OCI-LY7 (cell line): ENCODE results near the gene KCNQ2. TPM values are rescaled to one million over a fixed set of nuclear protein-coding genes. Genes with fewer than 3 reads are reported as not detected.

ENCODE experiments used
- BruUV-seq: library from RNA; stranded (reverse); fragments of 400-500 nt; replicated peaks from 2 replicates; lab custom pipeline; 2021; lab: Mats Ljungman, UMichigan
- CTCF ChIA-PET: fragments of 300-600 bp; sonication (Branson Sonifier 250); formaldehyde crosslinking; loops from one replicate; lab custom pipeline; 2022; ENCODE audit warnings: antibody characterized with exemption; ENCODE audit not compliant: unreplicated experiment; lab: Charles Lee
- POLR2A ChIA-PET: fragments of 300-600 bp; sonication (Branson Sonifier 250); formaldehyde crosslinking; loops from one replicate; lab custom pipeline; 2022; ENCODE audit warnings: antibody characterized with exemption; lab: Charles Lee
- DNase-seq: peaks from one replicate; pipeline ENCODE4 v3.0.0-alpha.2; 2015; ENCODE audit warnings: low spot score
- H2AFZ ChIP-seq: fragments of 200-600 bp; sonication (generic), shearing (Covaris generic); 2 replicates; pipeline ENCODE4 v1.6.1; 2014; ENCODE audit warnings: mild to moderate bottlenecking, antibody characterized with exemption, low read length, moderate library complexity
- H3K27ac ChIP-seq: fragments of 200-600 bp; sonication (generic); 2 replicates; pipeline ENCODE4 v1.5.1; 2014; ENCODE audit warnings: mixed run types, low read depth, mild to moderate bottlenecking, moderate library complexity, low read length, inconsistent platforms; ENCODE audit not compliant: poor library complexity, severe bottlenecking
- H3K36me3 ChIP-seq: fragments of 200-600 bp; sonication (generic); 2 replicates; pipeline ENCODE4 v1.6.1; 2014; ENCODE audit warnings: mild to moderate bottlenecking, antibody characterized with exemption, low read length, moderate library complexity, mixed read lengths; ENCODE audit not compliant: insufficient read depth
- H3K4me1 ChIP-seq: fragments of 200-600 bp; sonication (generic); 2 replicates; pipeline ENCODE4 v1.5.1; 2014; ENCODE audit warnings: mild to moderate bottlenecking, low read length; ENCODE audit not compliant: insufficient read depth, poor library complexity, severe bottlenecking
- H3K4me2 ChIP-seq: fragments of 200-600 bp; sonication (generic); 2 replicates; pipeline ENCODE4 v1.6.1; 2014; ENCODE audit warnings: mild to moderate bottlenecking, low read length
- H3K4me3 ChIP-seq: fragments of 200-600 bp; sonication (generic); 2 replicates; pipeline ENCODE4 v1.5.1; 2014; ENCODE audit warnings: mild to moderate bottlenecking, low read depth, low read length; ENCODE audit not compliant: poor library complexity, severe bottlenecking
- H3K79me2 ChIP-seq: fragments of 200-600 bp; sonication (generic); 2 replicates; pipeline ENCODE4 v1.6.1; 2016; ENCODE audit warnings: low read depth, mild to moderate bottlenecking, low read length, moderate library complexity, mixed read lengths; ENCODE audit not compliant: insufficient read depth
- H3K9me2 ChIP-seq: fragments of 200-600 bp; sonication (generic); 2 replicates; pipeline ENCODE4 v1.6.1; 2016; ENCODE audit warnings: mild to moderate bottlenecking, low read length, mixed read lengths; ENCODE audit not compliant: insufficient read depth
- H3K9me3 ChIP-seq: fragments of 200-600 bp; sonication (generic); 2 replicates; pipeline ENCODE4 v1.6.1; 2014; ENCODE audit warnings: mild to moderate bottlenecking, mixed run types, low read length, mixed read lengths
- H4K20me1 ChIP-seq: fragments of 200-600 bp; sonication (generic); 2 replicates; pipeline ENCODE4 v1.6.1; 2014; ENCODE audit warnings: mild to moderate bottlenecking, antibody characterized with exemption, low read length, moderate library complexity, mixed read lengths; ENCODE audit not compliant: insufficient read depth
- EZH2phosphoT487 ChIP-seq: fragments of 200-600 bp; sonication (generic); IDR thresholded peaks from 2 replicates; pipeline ENCODE4 v1.6.1; 2018; ENCODE audit warnings: low read depth, borderline replicate concordance, mild to moderate bottlenecking, mixed run types, antibody characterized with exemption, low read length, moderate library complexity, mixed read lengths
- intact Hi-C: fragments of 100-400 bp; cut with micrococcal nuclease; formaldehyde crosslinking; loops from one replicate; pipeline ENCODE4 v1.10.0; 2022; ENCODE audit not compliant: unreplicated experiment
- total RNA-seq, 2 experiments: library from RNA; depleted of rRNA in 1 of 2; stranded (reverse); fragments of >200 nt in 1 of 2; shearing (Covaris generic) in 1 of 2; gene quantifications; 2 replicates each; pipeline ENCODE4 v1.2.3, GENCODE V29; 2014 to 2022
- TF ChIP-seq, protein P1 (sequence below): fragments of 200-600 bp; sonication (generic); conservative IDR thresholded peaks from 2 replicates; pipeline ENCODE4 v1.5.1; 2014; ENCODE audit warnings: mild to moderate bottlenecking, antibody characterized with exemption, low read length, moderate library complexity, mixed read lengths

KCNQ2 gene
- total RNA-seq, 2 experiments from 2014 or later = not detected

DNA sequence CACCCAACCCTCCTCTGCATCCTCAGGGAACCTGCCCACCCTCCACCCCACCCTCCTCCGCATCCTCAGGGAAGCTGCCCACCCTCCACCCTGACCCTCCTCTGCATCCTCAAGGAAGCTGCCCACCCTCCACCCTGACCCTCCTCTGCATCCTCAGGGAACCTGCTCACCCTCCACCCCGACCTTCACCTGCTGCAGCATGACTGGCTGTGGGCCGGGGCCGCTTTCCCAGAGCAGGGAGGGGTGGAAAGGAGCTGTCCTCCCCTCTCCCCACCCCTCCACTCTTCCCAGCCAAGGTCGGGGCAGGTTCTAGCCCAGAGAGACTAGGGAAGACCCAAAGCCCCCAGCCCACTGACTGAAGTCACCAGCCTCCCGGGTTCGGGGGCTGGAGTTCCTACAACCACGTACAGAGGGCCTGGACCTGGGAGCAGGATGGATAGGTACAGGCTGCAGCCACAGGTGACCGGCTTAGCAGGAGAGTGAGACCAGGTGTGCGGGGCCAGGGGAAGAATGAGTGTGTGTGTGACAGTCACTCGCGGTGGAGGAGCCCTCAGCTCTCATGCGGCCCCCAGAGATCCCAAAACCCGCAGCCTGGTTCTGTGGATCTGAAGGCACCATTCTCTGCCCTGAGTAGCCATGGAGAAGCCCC, 14.8 kb upstream of the KCNQ2 start:
- POLR2A ChIA-PET = no interaction called here
- no peaks in the 10 kb centered on the region for H3K9me2 ChIP-seq
- no peaks in the 10 kb centered on the region for H3K79me2 ChIP-seq
- no peak overlapping the region for H2AFZ ChIP-seq
- no peaks in the 10 kb centered on the region for H3K4me1 ChIP-seq
- no peak overlapping the region for H3K27ac ChIP-seq
- H4K20me1 ChIP-seq = no peaks in the 10 kb centered on the region
- CTCF ChIA-PET = no interaction called here
- TF ChIP-seq, protein P1, sequence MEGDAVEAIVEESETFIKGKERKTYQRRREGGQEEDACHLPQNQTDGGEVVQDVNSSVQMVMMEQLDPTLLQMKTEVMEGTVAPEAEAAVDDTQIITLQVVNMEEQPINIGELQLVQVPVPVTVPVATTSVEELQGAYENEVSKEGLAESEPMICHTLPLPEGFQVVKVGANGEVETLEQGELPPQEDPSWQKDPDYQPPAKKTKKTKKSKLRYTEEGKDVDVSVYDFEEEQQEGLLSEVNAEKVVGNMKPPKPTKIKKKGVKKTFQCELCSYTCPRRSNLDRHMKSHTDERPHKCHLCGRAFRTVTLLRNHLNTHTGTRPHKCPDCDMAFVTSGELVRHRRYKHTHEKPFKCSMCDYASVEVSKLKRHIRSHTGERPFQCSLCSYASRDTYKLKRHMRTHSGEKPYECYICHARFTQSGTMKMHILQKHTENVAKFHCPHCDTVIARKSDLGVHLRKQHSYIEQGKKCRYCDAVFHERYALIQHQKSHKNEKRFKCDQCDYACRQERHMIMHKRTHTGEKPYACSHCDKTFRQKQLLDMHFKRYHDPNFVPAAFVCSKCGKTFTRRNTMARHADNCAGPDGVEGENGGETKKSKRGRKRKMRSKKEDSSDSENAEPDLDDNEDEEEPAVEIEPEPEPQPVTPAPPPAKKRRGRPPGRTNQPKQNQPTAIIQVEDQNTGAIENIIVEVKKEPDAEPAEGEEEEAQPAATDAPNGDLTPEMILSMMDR = no peak
- TF ChIP-seq EZH2phosphoT487 = no peak
- DNase-seq = no peak
- H3K9me3 ChIP-seq = no peaks in the 10 kb centered on the region
- intact Hi-C loops = no loop called here
- H3K4me3 ChIP-seq = no peak overlapping the region
- H3K4me2 ChIP-seq = no peak overlapping the region
- BruUV-seq = no TSS peak
- H3K36me3 ChIP-seq = no peaks in the 10 kb centered on the region

DNA sequence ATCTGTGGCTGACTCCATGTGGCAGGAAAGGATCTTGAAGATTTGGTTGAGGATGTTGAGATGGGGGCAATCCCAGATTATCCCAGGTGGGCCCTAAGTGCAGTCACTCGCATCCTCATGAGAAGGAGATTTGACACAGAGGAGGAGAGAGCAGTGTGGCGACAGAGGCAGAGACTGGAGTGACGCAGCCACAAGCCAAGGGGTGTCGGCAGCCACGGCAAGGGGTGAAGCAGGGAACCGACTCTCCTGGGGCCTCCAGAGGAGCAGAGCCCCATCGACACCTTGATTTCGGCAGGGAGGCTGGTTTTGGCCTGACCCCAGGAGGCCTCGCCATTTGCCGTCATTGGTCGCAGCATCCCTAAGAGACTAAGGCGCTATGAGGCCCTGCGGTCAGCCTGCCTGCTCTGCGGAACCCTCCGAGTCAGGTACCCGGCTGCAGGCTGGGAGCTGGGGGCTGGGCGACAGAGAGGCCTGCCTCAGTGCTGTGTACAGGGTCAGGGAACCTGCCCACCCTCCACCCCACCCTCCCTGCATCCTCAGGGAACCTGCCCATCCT, 13.9 kb upstream of the KCNQ2 start:
- BruUV-seq = no TSS peak
- ChIA-PET POLR2A (no interaction called here), CTCF (no interaction called here)
- Histone ChIP-seq H2AFZ (no peak overlapping the region), H3K9me2 (no peaks in the 10 kb centered on the region), H3K4me2 (no peak overlapping the region), H3K27ac (no peak overlapping the region), H3K9me3 (no peaks in the 10 kb centered on the region), H3K4me3 (no peak overlapping the region), H3K4me1 (no peaks in the 10 kb centered on the region), H3K79me2 (no peaks in the 10 kb centered on the region), H4K20me1 (no peaks in the 10 kb centered on the region), H3K36me3 (no peaks in the 10 kb centered on the region)
- TF ChIP-seq EZH2phosphoT487 = no peak
- TF ChIP-seq, protein P1 = no peak
- intact Hi-C loops = no loop called here
- no peak for DNase-seq

DNA sequence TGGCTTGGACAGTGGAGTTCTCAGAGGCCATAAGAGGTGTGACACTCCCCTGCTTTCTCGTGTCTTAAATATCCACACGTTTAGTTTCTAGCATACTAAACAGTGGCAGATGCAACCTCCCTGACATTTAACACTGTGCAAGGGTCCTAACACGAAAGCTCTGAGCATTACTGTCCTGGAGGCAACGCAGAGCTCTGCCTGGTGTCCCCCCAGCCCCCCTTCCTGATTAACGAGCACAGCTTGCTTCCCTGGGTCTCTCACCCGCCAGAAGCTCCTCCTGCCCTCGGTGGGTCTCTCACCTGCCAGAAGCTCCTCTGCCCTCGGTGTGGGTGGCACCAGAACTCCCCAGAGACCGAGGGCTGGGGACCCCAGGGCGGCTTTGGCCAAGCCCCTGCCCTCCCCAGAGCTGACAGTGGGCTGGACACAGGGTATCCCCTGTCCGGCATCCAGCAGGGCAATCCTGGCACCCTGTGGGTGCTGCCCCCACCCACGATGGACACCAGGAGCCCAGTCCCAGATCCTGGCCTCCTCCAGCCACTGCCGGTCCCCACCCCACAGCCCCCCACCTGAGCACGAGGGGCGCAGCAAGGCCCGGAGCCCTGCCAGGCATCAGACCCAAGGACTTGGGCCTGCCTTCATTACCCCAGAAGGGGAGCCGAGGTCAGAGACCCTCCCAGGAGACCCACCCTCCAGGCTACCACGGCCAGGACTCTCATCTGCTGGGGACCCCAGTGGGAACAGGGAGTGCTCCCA, 12.4 kb upstream of the KCNQ2 start:
- Histone ChIP-seq H2AFZ (no peak overlapping the region), H3K4me1 (no peaks in the 10 kb centered on the region), H3K27ac (no peak overlapping the region), H3K36me3 (no peaks in the 10 kb centered on the region), H4K20me1 (no peaks in the 10 kb centered on the region), H3K4me2 (no peak overlapping the region), H3K4me3 (no peak overlapping the region), H3K9me2 (no peaks in the 10 kb centered on the region), H3K79me2 (no peaks in the 10 kb centered on the region), H3K9me3 (no peaks in the 10 kb centered on the region)
- BruUV-seq = no TSS peak
- no peak for TF ChIP-seq EZH2phosphoT487
- TF ChIP-seq, protein P1 = no peak
- intact Hi-C loops = no loop called here
- POLR2A ChIA-PET = interaction anchor here (0.5 kb wide), 1 partner anchor 9 kb away, joined by 4 read pairs; no protein-coding TSS in a partner anchor
- DNase-seq = no peak
- CTCF ChIA-PET = no interaction called here
